HG02798 (cell line): ENCODE measurements around the gene DCDC1.

Experiments
- ATAC-seq: cut with Tn5 transposase; IDR thresholded peaks from one replicate; pipeline ENCODE4 v1.9.1; 2021; ENCODE audit warnings: mild to moderate bottlenecking; ENCODE audit not compliant: unreplicated experiment, poor library complexity

Gene DCDC1

DNA sequence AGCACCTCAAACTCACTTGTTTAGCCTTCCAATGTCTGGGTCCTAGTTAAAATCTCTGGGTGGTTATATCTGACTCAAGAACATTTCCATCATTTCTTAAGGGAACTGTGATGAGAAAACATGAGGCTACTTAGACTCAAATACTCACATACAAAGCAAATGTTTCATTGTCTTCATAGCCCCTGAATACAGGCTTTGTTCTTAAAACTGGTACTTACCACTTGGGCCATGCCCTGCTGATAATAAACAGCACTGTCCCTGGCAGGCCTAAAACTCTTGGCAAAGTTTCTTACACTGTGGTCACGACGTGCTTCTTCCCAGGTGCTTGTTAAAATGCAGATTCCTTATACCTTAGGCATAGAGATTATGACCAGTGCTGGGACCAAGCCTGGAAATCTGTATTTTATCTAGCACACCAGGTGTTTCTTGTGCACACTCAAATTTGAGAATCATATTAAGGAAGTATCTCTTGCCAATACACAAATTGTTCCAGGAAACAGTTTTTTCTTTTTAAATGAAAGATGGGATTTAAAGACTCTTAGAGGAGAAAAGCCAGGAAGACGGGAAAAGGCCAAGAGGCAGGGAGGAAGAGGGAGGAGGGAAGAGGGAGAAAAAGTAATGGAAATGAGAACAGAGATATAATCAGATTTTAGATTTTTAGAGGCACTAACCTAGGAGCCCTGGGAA, 495.5 kb downstream of the DCDC1 start:
- ATAC-seq, result no peak

DNA sequence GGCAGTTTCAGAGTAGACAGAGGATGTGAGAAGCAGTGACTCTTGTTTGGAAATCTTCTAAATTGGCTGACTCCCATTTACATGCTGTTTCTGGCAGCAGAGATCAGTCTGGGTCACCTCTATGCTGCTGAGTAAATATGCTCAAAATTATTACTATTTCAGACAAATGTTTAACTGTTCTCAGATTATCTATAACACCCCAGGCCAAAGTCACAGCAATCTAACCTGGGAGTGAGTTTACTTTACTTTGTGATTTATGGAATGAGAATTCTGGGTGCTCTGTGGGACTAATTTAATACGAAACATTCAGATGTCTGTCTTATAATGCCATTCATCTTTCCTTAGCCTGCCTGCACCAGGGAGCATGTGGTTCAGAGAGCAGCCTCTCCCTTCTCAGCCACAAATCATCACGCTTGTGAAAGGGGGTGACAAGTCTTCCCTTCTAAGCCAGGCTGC, 500.9 kb downstream of the DCDC1 start:
- no peak for ATAC-seq

DNA sequence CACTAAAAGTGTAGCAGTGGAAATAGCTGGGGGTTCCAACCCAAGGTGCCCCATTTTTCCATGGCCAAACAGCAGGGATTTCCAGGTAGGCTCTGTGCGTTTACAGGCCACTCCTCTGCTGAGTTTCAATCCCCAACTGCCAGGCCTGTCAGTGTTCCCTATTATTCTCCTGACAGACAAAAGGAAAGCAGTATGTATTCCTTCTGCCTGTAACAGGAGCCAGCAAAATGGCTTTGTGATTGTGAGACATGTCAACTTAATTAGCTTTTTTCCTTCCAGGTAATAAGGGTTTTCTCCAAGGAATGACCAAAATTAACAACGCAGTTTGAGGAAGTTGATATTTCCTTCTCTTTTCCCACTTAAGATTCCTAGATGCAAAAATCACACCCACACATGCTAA, 506.3 kb downstream of the DCDC1 start:
- ATAC-seq, result no peak

DNA sequence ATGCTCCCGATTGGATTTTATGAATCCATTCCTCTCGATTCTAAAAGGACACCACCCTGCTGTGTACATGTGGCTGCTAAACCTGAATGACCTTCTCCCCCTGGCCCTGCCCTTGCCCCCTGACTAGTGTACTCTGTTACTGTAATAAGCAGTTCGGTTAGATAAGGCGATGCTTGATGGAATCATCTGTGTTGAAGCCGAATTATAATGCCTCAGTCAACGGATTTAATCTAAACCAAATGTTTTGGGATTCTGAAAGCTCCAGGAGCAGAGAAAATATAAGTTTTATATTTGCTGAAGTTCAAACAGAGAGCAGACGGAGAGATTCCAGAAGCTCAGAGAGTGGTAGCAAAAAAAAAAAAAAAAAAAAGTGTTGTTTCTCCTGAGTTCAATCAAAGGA, 508.0 kb downstream of the DCDC1 start:
- no peak for ATAC-seq

DNA sequence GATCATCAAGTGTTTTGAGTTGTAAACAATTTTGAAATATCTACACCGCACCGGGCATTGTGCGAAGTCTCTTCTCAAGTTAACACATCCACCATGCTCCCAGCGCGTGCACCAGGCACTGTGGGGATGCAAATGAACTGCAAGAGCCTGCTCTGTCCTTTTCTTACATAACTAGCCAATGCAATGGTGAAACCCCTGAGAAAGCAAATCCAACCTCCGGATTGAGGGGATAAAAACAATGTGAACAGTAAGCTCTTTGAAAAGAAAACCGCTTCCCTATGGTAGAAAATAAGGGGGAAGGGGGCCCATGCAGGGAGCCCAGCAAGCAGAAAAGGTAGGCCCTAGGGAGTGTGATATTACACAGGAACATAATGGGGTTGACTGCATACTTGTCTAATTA, 508.5 kb downstream of the DCDC1 start:
- ATAC-seq, result no peak

DNA sequence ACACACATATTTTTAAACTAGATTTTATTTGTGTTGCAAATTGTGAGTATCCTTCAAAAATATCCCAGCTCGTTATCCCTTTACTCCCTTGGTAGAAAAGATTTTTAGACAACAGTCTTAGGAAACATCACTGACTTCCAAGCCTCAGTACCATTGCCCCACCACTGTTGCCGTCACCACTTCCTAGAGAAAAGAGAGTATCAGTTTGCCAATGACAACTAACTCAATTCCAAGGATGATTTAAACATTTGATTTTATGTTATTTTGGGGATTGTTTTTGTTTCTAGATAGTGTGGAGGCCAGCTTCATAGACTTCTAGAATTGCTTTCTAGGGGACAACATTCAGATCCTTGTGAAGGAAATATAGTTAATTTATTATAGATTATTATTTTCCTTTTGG, 509.4 kb downstream of the DCDC1 start:
- no peak for ATAC-seq

DNA sequence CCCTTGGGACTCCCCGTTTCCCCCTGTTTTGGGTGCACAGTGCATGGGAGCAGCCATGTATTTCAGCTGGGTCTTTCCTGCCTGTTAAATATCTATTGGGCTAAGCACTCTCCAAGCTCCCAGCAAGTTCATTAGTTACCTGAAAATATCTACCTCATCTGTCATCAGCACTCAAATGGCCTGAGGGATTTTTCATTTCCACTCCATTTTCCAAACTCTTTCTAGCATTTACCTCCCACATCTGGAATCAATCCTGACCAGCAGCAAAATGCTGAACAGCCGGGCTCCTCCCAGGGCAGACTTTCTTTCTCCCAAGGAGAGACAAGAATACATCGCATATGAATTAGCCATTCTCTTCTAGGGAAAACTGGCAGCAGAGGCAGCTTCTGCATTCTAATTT, 509.9 kb downstream of the DCDC1 start:
- ATAC-seq, result no peak

DNA sequence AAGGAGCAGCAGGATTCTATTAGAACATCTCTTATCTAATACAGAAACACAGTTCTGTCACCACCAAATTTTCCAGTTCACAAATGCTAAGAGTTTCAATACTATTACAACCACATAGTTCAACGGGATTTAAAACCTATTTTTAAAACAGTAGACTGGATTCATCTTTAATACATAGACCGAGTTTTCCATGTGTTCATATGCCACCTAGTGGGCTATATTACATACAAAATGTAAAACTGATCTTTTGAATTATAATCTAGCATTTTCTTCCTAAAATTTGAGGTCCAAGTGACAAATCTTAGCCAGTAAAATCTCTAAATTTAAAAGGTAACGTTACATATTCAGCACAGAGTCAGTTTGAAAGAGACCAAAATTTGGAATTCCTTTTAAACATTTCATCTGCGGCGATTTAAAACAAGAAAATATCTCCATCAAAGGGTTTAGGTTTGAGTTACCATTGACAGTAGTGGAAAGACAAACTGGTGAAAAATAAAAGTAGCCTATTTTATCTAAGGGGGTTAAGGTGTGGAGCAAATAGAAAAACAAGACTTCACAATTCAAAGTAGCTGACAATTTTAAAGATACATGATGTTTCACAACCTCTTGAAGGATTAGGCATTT, 514.0 kb downstream of the DCDC1 start:
- no peak for ATAC-seq

DNA sequence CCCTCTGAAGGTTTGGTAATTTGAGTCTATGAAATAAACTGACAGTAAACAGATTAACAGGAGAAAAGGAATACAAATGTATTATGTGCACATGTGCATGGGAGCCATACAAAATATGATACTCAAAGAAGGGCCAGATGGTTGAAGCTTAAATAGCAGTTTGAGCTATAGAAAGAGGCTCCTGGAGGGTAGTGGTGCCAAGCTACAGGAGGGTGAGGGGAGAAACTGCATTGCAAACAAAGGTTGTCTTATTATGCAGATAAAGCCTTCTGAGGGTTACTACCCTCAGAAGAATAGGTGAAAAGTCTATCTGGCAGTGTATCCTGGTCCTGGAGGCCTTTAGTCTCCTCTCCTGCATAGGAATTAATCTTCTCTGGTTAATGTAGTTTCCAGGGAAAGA, 516.1 kb downstream of the DCDC1 start:
- ATAC-seq, result no peak

DNA sequence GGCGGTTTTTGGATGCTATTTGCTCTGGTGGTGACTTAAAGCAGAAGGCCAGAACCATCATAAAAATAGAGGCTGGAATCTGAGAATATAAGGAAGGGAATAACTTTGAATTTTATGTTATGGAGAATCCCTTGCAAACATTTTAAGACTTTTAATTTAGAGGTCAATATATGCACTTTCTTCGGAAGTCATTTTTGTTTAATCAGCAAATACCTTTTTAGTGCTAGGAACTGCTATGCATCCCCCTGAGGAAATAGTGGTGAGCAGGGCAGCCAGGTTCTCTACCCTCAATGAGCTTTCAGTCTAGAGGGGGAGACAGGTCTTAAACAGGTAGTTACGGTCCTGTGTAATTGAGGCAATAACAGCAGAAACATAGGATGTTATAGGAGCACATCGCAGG, 516.9 kb downstream of the DCDC1 start:
- ATAC-seq, result no peak

DNA sequence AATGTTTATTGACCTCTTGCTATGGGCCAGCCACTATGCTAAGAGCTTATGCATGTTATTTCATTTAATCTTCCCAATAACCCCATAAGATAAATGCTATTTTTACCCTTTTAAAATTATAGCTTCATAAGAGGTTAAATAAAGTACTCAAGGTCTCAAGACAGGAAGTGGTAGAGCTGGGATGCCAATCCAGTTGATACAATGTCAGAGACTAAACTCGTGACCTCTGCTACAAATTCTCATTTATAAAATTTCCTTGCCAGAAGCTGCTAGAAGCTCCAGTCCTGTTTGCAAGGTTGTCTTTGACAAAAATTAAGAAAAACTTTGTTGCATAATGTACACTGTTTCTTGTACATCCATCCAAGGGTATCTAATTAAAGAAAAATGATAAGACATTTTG, 517.4 kb downstream of the DCDC1 start:
- no peak for ATAC-seq

DNA sequence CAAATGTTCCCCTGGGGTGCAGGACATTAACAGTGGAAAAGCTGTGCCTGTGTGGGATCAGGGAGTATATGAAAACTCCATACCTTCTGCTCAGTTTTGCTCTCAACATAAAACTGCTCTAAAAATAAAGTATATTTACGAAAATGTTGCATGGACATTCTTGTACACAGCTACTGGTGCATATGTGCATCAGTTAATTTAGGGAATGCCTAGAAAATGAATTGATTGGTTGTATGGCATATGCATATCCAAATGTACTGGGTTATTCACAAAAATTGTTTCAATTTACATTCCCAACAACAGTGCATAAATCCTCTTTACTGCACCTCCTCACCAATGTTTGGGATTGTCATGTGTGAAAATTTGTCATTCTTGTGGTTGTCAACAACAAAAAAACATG, 532.3 kb downstream of the DCDC1 start:
- ATAC-seq, result no peak

DNA sequence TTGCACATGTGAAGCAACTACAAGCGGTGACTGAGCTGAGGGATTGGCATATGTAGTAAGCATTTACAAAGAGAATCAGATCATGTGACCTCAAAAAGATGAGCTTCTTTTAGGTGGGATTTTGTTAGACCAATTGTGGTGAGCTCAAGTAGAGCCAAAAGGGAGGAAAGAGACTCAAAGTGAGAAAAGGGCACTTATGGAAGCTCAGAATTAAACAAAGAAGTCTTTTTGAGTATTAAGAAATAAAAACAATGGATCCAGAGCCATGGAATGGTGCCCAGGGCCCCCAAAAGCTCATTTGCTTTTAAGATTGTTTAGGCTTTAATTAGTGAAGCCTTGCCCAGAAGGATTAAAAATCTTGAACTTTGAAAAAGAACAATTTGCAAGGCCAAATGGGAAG, 536.7 kb downstream of the DCDC1 start:
- ATAC-seq, result no peak

DNA sequence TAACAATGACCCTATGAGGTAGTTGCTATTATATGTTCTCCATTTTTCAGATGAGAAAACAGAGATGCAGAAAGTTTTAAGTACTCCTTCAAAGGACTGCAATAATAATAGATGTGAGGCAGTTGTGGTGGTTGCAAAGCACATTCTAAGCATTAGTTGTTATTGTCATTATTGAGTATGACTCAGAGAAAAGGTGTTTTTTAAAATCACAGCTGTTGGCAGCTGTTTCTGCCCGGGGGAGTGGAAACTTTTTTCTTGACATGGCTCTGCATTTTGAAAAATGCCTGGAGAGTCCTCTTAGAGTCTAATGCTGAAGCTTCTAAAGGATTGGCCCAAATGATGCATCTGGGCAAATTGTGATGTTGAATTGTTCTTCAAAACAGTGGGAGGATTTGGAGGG, 538.9 kb downstream of the DCDC1 start:
- no peak for ATAC-seq

DNA sequence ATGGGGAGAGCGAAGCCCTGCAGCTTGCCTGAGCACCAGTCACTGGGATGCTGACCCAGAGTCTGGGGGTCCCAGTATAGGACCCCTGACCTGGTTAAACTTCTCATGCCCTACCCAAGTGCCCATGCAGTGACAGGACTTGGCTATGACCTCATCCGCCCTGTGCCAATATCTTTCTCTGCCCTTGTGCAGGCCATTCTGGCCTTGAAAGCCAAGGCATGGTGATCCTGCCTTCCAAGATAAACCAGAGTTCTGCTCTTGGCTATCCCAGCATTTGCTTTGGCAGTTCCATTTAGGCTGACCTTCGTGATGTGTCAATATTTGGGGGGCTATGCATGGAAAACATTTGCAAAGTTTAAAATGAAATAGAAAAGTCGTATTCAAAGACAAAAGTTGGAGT, 542.6 kb downstream of the DCDC1 start:
- ATAC-seq, result no peak

DNA sequence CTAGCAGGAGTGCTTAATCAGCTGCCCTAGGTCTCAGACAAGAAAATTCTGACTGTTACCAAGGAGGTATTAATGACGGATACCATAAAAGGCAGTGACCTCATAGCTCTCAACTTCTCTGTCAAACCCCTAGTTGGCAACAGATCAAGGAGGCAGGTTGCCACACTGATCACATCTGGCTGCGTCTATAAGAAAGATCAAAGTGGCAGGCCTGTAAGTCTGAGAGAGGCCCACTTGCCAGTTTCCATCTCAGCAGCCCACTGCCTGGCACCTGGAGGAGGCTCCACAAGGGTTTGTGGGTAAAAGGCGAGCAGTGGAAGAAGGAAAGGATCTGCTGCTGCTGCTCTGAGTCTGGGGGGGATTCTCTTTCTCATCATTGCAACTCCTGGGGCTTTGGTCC, 543.8 kb downstream of the DCDC1 start:
- no peak for ATAC-seq

DNA sequence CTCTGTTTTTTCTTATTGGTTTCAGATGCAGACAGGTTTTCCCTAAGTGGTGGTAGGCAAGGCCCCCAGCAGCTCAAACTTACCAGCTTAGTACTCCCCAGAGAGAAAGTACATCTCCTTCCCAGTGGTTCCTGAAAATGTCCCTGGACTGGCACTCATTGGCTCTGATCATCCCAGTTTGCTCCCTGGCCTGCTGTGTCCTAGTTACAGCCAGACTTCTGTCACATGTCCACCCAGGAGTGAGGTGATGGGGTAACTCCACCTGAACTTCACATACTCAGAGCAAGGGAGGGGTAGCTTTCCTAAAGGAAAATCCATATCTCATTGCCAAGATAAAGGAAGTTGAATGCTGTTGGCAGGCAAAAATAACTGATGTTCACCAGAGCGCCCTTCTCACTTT, 546.4 kb downstream of the DCDC1 start:
- no peak for ATAC-seq

DNA sequence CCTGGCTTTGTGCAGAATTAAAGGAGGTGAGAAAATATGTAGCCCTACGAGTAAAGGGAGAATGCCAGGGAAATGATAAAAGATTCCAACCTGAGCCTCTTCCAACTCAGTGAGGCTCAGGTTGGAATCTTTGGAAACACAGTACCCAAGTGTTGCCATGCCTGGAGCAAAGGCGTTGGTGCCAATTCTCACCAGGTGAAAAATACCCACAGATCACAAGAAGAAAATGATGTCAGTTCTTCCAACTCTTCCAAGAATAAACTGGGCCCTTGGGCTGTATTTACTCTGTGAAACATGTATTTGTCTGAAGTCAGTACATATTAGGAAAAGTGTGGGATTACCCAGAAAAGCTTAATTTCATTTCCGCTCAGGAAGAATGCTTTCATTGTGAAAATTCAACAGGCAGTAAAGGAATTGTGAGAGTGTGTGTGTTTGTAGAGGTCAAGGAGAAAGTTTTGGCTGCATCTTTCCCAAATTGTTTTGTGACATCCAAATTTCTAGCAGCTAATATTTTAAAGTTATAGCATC, 548.0 kb downstream of the DCDC1 start:
- no peak for ATAC-seq

DNA sequence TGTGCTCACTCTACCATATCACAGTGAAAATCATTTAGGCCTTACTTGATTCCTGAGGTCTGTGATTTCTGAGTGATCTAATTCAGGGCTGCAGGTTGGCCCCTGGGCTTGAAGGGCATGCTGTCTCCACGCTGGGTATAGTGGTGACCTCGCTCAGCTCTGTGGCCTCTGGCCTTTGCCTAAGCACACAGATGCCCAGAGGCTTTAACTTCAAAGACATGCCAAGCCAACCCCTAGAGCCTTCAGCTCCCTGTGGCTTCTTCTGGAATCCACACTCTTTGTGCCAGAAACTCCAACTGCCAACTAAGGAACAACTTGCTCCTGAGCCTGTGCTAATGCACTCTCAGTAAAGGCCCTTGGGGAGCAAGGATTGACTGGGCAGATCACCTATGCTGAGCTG, 550.8 kb downstream of the DCDC1 start:
- no peak for ATAC-seq

DNA sequence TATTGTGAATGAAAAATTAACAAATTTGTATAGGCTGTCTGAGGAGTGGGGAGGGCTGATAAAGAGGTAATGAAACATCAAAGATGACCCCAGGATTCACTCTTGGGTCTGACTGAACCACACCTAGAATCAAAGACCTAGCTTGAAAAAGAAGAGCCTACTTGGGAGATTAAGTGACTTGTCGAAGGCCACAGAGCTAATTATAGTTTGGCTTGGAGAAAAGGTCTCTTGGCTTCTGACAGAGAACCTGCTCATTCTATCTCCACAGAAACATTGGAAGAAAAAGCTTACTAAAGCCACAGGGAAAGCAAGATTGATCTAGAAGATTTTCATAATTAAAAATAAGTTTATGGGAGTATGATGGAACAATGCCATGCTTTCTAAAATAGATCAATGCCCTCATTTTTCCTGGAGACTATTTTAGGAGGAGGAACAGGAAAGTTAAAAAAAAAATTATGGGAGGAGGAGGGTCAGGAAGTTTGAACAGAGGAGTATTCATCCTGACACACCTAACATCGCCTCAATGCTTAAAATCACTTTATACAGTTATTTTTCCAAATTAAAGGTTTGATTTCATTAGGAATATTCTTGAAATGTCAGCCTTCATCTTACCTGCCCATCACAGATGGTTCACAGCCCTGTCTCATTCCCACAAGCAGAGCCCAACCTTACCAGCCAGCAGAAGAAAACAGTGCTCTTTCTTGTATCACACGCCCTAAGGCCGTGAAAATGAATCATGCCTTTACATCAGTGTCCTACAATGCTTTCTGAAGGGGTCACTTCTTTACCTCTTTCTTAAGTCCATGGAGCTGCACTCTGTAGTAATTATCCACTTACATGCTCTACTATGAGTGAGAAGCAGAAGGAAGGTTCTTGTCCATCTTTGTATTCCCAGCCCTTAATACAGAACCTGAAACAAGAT, 552.3 kb downstream of the DCDC1 start:
- no peak for ATAC-seq

DNA sequence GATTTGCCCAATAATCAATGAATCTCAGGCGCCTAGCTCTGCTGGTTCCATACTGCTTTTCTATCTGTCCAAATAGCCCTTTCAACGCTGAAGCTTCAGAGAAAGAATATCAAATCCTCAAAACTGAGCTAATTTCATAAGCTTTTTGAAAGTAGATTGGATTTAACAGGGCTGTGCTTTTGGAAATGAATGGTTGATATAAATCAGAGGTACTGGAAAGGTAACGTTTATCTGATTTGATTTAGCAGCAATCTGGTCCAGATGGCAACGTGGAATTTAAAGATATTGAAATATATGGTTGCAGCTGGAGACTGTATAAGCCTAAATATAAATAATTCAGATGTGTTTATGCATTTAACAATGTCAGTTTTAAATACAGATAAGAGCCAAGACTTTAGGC, 553.9 kb downstream of the DCDC1 start:
- no peak for ATAC-seq
